GM23248 (cell line): ENCODE results near the gene GEMIN5. TPM values are rescaled to one million over a fixed set of nuclear protein-coding genes. Genes with fewer than 3 reads are reported as not detected.
A peak's percentile ranks its signal among the peaks of the same experiment; 100 is the strongest.

Source experiments
- DNase-seq: peaks from one replicate; pipeline ENCODE4 v3.0.0-alpha.2; 2015
- H2AFZ ChIP-seq: fragments of 200-600 bp; sonication (generic); 2 replicates; pipeline ENCODE4 v1.6.1; 2016; ENCODE audit warnings: antibody characterized with exemption
- H3F3A ChIP-seq: fragments of 200-600 bp; sonication (generic); 2 replicates; pipeline ENCODE4 v1.6.1; 2016; ENCODE audit warnings: mild to moderate bottlenecking, antibody characterized with exemption, mixed run types; ENCODE audit not compliant: insufficient read depth
- H3K27ac ChIP-seq: fragments of 200-600 bp; sonication (generic); 2 replicates; pipeline ENCODE4 v1.5.1; 2016; ENCODE audit warnings: mild to moderate bottlenecking
- H3K27me3 ChIP-seq: fragments of 200-600 bp; sonication (generic); replicated peaks from 2 replicates; pipeline ENCODE4 v1.6.1; 2016; ENCODE audit warnings: mild to moderate bottlenecking; ENCODE audit not compliant: insufficient read depth
- H3K36me3 ChIP-seq: fragments of 200-600 bp; sonication (generic); 2 replicates; pipeline ENCODE4 v1.6.1; 2016; ENCODE audit warnings: low read depth, mild to moderate bottlenecking
- H3K4me1 ChIP-seq: fragments of 200-600 bp; sonication (generic); 2 replicates; pipeline ENCODE4 v1.6.1; 2016; ENCODE audit warnings: mild to moderate bottlenecking; ENCODE audit not compliant: insufficient read depth
- H3K4me2 ChIP-seq: fragments of 200-600 bp; sonication (generic); one replicate; pipeline ENCODE4 v1.6.1; 2016; ENCODE audit warnings: mild to moderate bottlenecking; ENCODE audit not compliant: unreplicated experiment
- H3K4me3 ChIP-seq: fragments of 200-600 bp; sonication (generic); 2 replicates; pipeline ENCODE4 v1.5.1; 2016; ENCODE audit warnings: mild to moderate bottlenecking
- H3K79me2 ChIP-seq: fragments of 200-600 bp; sonication (generic); 2 replicates; pipeline ENCODE4 v1.6.1; 2016; ENCODE audit warnings: mild to moderate bottlenecking; ENCODE audit not compliant: insufficient read depth
- H3K9ac ChIP-seq: fragments of 200-600 bp; sonication (generic); 2 replicates; pipeline ENCODE4 v1.6.1; 2016; ENCODE audit warnings: mild to moderate bottlenecking
- H3K9me2 ChIP-seq: fragments of 200-600 bp; sonication (generic); 2 replicates; pipeline ENCODE4 v1.6.1; 2016; ENCODE audit warnings: mixed run types, mild to moderate bottlenecking, moderate library complexity; ENCODE audit not compliant: insufficient read depth
- H3K9me3 ChIP-seq: fragments of 200-600 bp; sonication (generic); one replicate; pipeline ENCODE4 v1.6.1; 2017; ENCODE audit warnings: low read depth
- H4K20me1 ChIP-seq: fragments of 200-600 bp; sonication (generic); 2 replicates; pipeline ENCODE4 v1.6.0; 2016; ENCODE audit not compliant: insufficient read depth
- EZH2 ChIP-seq: fragments of 200-600 bp; sonication (generic); IDR thresholded peaks from 2 replicates; pipeline ENCODE4 v1.6.1; 2018; ENCODE audit warnings: antibody characterized with exemption, mild to moderate bottlenecking; ENCODE audit not compliant: insufficient read depth, poor library complexity, severe bottlenecking
- EZH2phosphoT487 ChIP-seq: fragments of 200-600 bp; sonication (generic); IDR thresholded peaks from 2 replicates; pipeline ENCODE4 v1.6.1; 2018; ENCODE audit warnings: antibody characterized with exemption, moderate library complexity, mild to moderate bottlenecking, low read depth; ENCODE audit not compliant: insufficient read depth
- WGBS, 2 experiments: methylation state at CpG; one replicate each; pipeline ENCODE4 v1.1.6; 2015 to 2017; ENCODE audit warnings: low lambda C conversion rate in 2 of 2, low coverage in 1 of 2; ENCODE audit errors: missing lambda C conversion rate in 2 of 2; 5-methylcytosine and 5-hydroxymethylcytosine counted together
- in situ Hi-C: fragments of 300-500 bp; cut with MboI; formaldehyde crosslinking; loops from 2 replicates; pipeline ENCODE4 v1.15.0; 2020
- polyA plus RNA-seq: library from polyadenylated mRNA; unstranded; fragments of >200 nt; fragmentation: Nextera tagmentation; extraction: Ambion mirVana; gene quantifications from 2 replicates; pipeline ENCODE4 v1.2.1, GENCODE V29; 2016
- total RNA-seq: library from RNA; depleted of rRNA; stranded (reverse); fragments of >200 nt; shearing (Covaris generic); gene quantifications from 2 replicates; pipeline ENCODE4 v1.2.3, GENCODE V29; 2014

GEMIN5 gene
- total and polyA plus RNA-seq, 2 experiments from 2014 or later = 9.1 to 13.8 TPM

DNA sequence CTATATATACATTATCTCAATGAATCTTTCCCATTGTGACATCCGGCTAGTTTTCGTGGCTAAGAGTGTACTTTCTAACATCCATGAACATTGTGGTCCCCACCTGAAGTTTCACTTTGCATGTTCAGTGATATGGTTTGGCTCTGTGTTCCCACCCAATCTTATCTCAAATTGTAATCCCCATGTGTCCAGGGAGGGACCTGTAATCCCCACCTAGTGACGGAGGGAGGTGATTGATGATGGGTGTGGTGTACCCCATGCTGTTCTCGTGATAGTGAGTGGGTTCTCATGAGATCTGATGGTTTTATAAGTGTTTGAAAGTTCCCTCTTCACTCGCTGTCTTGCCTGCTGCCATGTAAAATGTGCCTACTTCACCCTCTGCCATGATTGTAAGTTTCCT, 30.9 kb upstream of the GEMIN5 start:
- Histone ChIP-seq H2AFZ (no peak overlapping the region), H3K36me3 (peaks cover 7% of the 10 kb centered on the region; the same call in 1 of the 2 replicates), H4K20me1 (no peaks in the 10 kb centered on the region), H3K4me1 (peaks cover 10% of the 10 kb centered on the region; the same call in 1 of the 2 replicates), H3K4me3 (no peak overlapping the region), H3K9me2 (no peaks in the 10 kb centered on the region), H3K9me3 (no peaks in the 10 kb centered on the region), H3K27ac (no peak overlapping the region), H3K4me2 (no peak overlapping the region), H3K9ac (no peak overlapping the region), H3K27me3 (no peaks in the 10 kb centered on the region), H3K79me2 (no peaks in the 10 kb centered on the region), H3F3A (no peaks in the 10 kb centered on the region)
- in situ Hi-C loops = no loop called here
- no peak for DNase-seq
- TF ChIP-seq EZH2 (no peak), EZH2phosphoT487 (no peak)
- WGBS, 2 experiments = 86 to 87% methylated on average over 5 of the region's 5 CpGs

DNA sequence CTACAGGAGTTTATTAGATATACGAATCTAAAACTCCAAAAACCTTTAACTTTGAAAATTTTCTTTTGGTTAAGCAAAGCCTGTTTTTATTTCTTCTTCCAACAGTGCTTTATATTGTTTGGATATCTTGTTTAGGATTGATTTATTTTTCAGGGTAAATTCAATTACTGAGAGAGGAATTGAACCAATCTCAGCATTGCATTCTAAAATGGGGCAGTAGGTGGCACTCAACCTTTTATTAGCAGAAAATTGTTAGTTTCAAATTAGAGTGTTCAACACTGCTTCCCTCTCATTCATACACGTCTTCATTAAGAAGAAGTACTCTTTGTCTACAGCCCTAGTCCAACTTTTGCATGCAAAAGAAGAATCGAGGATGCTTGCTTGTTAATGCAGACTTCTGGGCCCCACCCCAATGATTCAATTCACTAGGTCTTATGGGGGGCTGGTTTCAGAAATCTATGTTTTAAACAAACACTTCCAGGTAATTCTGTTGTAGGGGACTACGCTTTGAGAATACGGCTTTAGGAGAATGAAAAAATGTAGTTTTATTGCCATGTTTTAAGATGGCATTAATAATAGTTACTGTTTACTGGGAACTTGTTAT, 29.5 kb upstream of the GEMIN5 start:
- peaks cover 10% of the 10 kb centered on the region; the same call in 1 of the 2 replicates for H3K4me1 ChIP-seq
- peak; percentile 38 for DNase-seq
- TF ChIP-seq EZH2phosphoT487 = no peak
- TF ChIP-seq EZH2 = no peak

DNA sequence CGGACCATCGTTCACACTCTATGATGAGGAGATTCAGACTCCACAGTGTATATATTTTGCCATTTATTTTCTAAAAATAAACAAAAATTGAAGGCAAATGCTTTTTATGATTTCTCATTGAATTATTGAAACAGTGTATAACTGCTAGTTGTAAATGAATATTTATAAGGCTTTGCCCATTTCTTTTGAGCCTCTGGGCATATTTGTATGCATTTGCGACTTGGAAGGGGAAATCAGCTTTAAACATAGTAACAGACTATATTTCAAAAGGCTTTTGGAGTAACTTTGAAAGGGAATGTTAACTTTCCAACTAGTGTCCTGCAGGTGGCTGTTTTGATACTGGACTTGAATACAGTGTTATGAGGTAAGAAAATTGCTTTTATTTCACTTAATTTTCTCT, 28.9 kb upstream of the GEMIN5 start:
- Histone ChIP-seq H3F3A (no peaks in the 10 kb centered on the region), H3K9ac (no peak overlapping the region), H3K4me1 (peaks cover 10% of the 10 kb centered on the region; the same call in 1 of the 2 replicates), H3K4me2 (no peak overlapping the region), H3K27me3 (no peaks in the 10 kb centered on the region), H4K20me1 (no peaks in the 10 kb centered on the region), H3K79me2 (0 out of 2 replicates have a peak, but pooled peaks cover 8% of the 10 kb centered on the region), H3K9me3 (no peaks in the 10 kb centered on the region), H3K4me3 (no peak overlapping the region), H3K9me2 (no peaks in the 10 kb centered on the region), H3K27ac (no peak overlapping the region), H3K36me3 (peaks cover 16% of the 10 kb centered on the region), H2AFZ (no peak overlapping the region)
- WGBS, 2 experiments = 97 to 100% methylated on average over 3 of the region's 3 CpGs
- DNase-seq = no peak
- TF ChIP-seq EZH2phosphoT487 = no peak
- TF ChIP-seq EZH2 = no peak
- in situ Hi-C loops = no loop called here

More for the DNA sequence above, 29.5 kb upstream of the GEMIN5 start:
- no peaks in the 10 kb centered on the region for H3K27me3 ChIP-seq
- no peak overlapping the region for H3K4me3 ChIP-seq
- no peak overlapping the region for H2AFZ ChIP-seq
- no peak overlapping the region for H3K4me2 ChIP-seq
- H3K27ac ChIP-seq = no peak overlapping the region
- H3K79me2 ChIP-seq = 0 out of 2 replicates have a peak, but pooled peaks cover 8% of the 10 kb centered on the region
- H4K20me1 ChIP-seq = no peaks in the 10 kb centered on the region
- H3F3A ChIP-seq = no peaks in the 10 kb centered on the region
- no peaks in the 10 kb centered on the region for H3K9me2 ChIP-seq
- no peak overlapping the region for H3K9ac ChIP-seq
- H3K9me3 ChIP-seq = no peaks in the 10 kb centered on the region
- 76 to 79% methylated on average over 5 of the region's 5 CpGs for WGBS, 2 experiments
- in situ Hi-C loops = no loop called here
- peaks cover 12% of the 10 kb centered on the region for H3K36me3 ChIP-seq

DNA sequence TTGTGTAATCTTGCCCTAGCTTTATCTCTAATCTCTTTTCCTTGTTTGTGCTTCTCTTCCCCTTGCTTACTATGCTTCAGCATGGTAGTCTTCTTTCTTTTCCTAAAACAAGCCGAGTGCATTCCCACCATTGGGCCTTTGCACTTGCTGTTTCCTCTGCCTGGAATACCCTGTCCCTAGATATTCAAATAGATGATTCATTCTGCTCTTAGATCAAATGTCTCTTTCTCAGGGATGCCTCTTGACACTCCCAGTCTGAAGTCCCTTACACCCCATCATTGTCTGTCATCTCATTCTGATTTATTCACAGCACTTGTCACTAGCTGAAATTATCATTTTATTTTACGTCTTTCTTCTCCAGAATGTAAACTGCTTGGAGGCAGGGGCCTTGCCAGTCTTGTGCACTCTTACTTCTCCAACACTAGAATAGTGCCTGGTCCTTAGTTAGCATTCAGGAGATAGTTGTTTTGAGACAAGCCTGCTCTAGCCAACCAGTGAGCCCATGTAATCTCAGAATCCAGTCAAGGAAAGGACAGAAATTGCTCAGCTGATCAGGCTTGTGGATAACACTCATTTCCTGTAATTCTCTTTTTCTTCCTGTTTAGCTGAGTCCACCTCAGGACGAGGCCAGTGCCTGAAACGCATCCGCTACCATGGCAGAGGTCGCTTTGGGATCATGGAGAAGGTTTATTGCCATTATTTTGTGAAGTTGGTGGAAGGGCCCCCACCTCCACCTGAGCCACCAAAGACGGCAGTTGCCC, 28.2 kb upstream of the GEMIN5 start:
- peaks cover 6% of the 10 kb centered on the region; the same call in 1 of the 2 replicates for H3K4me1 ChIP-seq
- no peak overlapping the region for H2AFZ ChIP-seq
- 97% methylated on average over 7 of the region's 7 CpGs for WGBS, 2 experiments
- peaks cover 18% of the 10 kb centered on the region for H3K36me3 ChIP-seq
- H3K4me3 ChIP-seq = no peak overlapping the region
- H3K4me2 ChIP-seq = no peak overlapping the region
- H3K27ac ChIP-seq = no peak overlapping the region
- in situ Hi-C loops = no loop called here
- no peaks in the 10 kb centered on the region for H3K9me3 ChIP-seq
- H3F3A ChIP-seq = no peaks in the 10 kb centered on the region
- H3K79me2 ChIP-seq = 0 out of 2 replicates have a peak, but pooled peaks cover 8% of the 10 kb centered on the region
- H3K9me2 ChIP-seq = no peaks in the 10 kb centered on the region
- no peaks in the 10 kb centered on the region for H4K20me1 ChIP-seq
- DNase-seq = no peak
- H3K27me3 ChIP-seq = no peaks in the 10 kb centered on the region
- TF ChIP-seq EZH2phosphoT487 = no peak
- TF ChIP-seq EZH2 = no peak
- H3K9ac ChIP-seq = no peak overlapping the region
